Testis (tissue), 5 donors: ENCODE data around the gene TPCN2. TPM values are rescaled to one million over a fixed set of nuclear protein-coding genes. Genes with fewer than 3 reads are reported as not detected.
A peak's percentile ranks its signal among the peaks of the same experiment; 100 is the strongest.
"Not testable (repeated sequence)": the region's sequence is repeated elsewhere in the genome, so short reads cannot be mapped to it uniquely, and the experiment has no call there.

Experiments used
- DNase-seq: peaks from one replicate; pipeline ENCODE4 v3.0.0-alpha.2; 2019
- H3K27ac ChIP-seq, 2 donors: fragments of 200-600 bp; sonication (generic); one replicate each; pipeline ENCODE4 v1.5.1; 2019
- H3K27me3 ChIP-seq: fragments of 200-600 bp; sonication (generic); one replicate; pipeline ENCODE4 v1.5.1; 2019
- H3K36me3 ChIP-seq: fragments of 200-600 bp; sonication (generic); one replicate; pipeline ENCODE4 v1.5.1; 2017; ENCODE audit warnings: low read depth; ENCODE audit errors: missing control alignments
- H3K4me1 ChIP-seq: fragments of 200-600 bp; sonication (generic); one replicate; pipeline ENCODE4 v1.5.1; 2019
- H3K4me3 ChIP-seq, 2 donors: fragments of 200-600 bp; sonication (generic); one replicate each; pipeline ENCODE4 v1.5.1; 2017 to 2019
- H3K9me3 ChIP-seq: fragments of 200-600 bp; sonication (generic); one replicate; pipeline ENCODE4 v1.5.1; 2017
- CTCF ChIP-seq, 3 experiments: fragments of 450-650 bp in 2 of 3; fragments of 200-600 bp in 1 of 3; sonication (generic) in 1 of 3; IDR thresholded peaks; one replicate each; pipeline ENCODE4 v1.5.1; 2016 to 2019; ENCODE audit warnings: antibody characterized with exemption in 3 of 3, mild to moderate bottlenecking in 2 of 3, moderate library complexity in 1 of 3
- POLR2A ChIP-seq: fragments of 450-650 bp; IDR thresholded peaks from one replicate; pipeline ENCODE4 v1.6.1; 2017; ENCODE audit warnings: antibody characterized with exemption, mild to moderate bottlenecking, moderate library complexity
- WGBS, 2 donors: methylation state at CpG; one replicate each; pipeline ENCODE4 v1.1.5; 2018; 5-methylcytosine and 5-hydroxymethylcytosine counted together
- intact Hi-C: fragments of 100-400 bp; cut with DNase I; formaldehyde crosslinking; loops from one replicate; pipeline ENCODE4 v1.15.1; 2023; ENCODE audit warnings: low total_unique reads
- long read RNA-seq, 2 donors: transcript quantifications; one replicate each; lab custom pipeline, GENCODE V29; 2026
- polyA plus RNA-seq: library from polyadenylated mRNA; stranded (reverse); fragments of 350-450 nt; fragmentation: Illumina TruSeq; extraction: RNeasy Lipid Tissue Mini Kit (QIAGEN cat#74804); gene quantifications from one replicate; pipeline ENCODE4 v1.2.3, GENCODE V29; 2014; ENCODE audit warnings: low read depth, low replicate concordance; ENCODE audit not compliant: insufficient read depth
- total RNA-seq, 2 donors: library from RNA; depleted of rRNA; stranded (reverse); fragments of >200 nt; gene quantifications; one replicate each; pipeline ENCODE4 v1.2.3, GENCODE V29; 2016

Gene TPCN2
- total RNA-seq (10 to 100 TPM; 28.4 to 32.5 TPM), polyA plus RNA-seq (12.9 TPM)
- long read RNA-seq, donor 1, partial matches to known transcripts, result 6 of 6 reads
- long read RNA-seq, donor 1, other reads (novel, unspliced or antisense), result 0 of 6 reads
- long read RNA-seq, donor 2, result 0 reads

GRCh38 chr11:69048694-69049489 is at the start of gene TPCN2:
TPCN2 (plus strand) TSS chr11:69048932; CDS start chr11:69048998, 66 bp downstream.
- TF ChIP-seq CTCF (IDR thresholded peaks at IDR 0.05) (no peak), POLR2A (peak; percentile 11)
- Histone ChIP-seq H3K27ac (peak within 1 kb of the TSS; percentile 94 to 96), H3K36me3 (no peaks in the 10 kb centered on the region), H3K4me1 (peaks cover 40% of the 10 kb centered on the region), H3K27me3 (no peaks in the 10 kb centered on the region), H3K4me3 (peak within 1 kb of the TSS; percentile 98), H3K9me3 (no peaks in the 10 kb centered on the region)
- DNase-seq, result peak; percentile 95
- intact Hi-C loops, result no loop called here
- whole genome bisulfite sequencing, 2 donors, result 1 to 2% methylated on average over 27 to 45 of the region's 76 CpGs

- TF ChIP-seq POLR2A, result no peak
- no peak for TF ChIP-seq CTCF (IDR thresholded peaks at IDR 0.05)
- peak; percentile 10 for DNase-seq
- Histone ChIP-seq H3K4me1 (peaks cover 14% of the 10 kb centered on the region), H3K9me3 (no peaks in the 10 kb centered on the region), H3K4me3 (no peak overlapping the region), H3K27me3 (no peaks in the 10 kb centered on the region), H3K27ac (peak overlapping the region in 1 of 2 donors; percentile 19), H3K36me3 (no peaks in the 10 kb centered on the region)
- intact Hi-C loops, result no loop called here
- WGBS, 2 donors, result 90 to 96% methylated on average over 6 to 8 of the region's 8 CpGs
Observed at GRCh38 chr11:68999093-68999747, 49.5 kb upstream of the TPCN2 start.

GRCh38 chr11:68999748-69000355 is 48.9 kb upstream of the TPCN2 start:
- Histone ChIP-seq H3K4me1 (peaks cover 14% of the 10 kb centered on the region), H3K27ac (peak overlapping the region in 1 of 2 donors; percentile 70)
- intact Hi-C loops, result loop anchor here (10.0 kb wide), 1 partner anchor 95 kb away; the partner anchor contains the start of genes IGHMBP2 and MRPL21
- not testable (repeated sequence) for DNase-seq, H3K27me3 ChIP-seq, H3K9me3 ChIP-seq, H3K4me3 ChIP-seq, H3K36me3 ChIP-seq
- WGBS, 2 donors, result 89 to 92% methylated on average over 8 to 12 of the region's 12 CpGs

GRCh38 chr11:69000391-69000790 is 48.3 kb upstream of the TPCN2 start:
- no peaks in the 10 kb centered on the region for H3K9me3 ChIP-seq
- H3K4me1 ChIP-seq, result peaks cover 14% of the 10 kb centered on the region
- H3K27me3 ChIP-seq, result no peaks in the 10 kb centered on the region
- WGBS, 2 donors, result 73 to 78% methylated on average over 5 of the region's 5 CpGs
- H3K27ac ChIP-seq, result peak overlapping the region in 1 of 2 donors; percentile 70
- H3K36me3 ChIP-seq, result no peaks in the 10 kb centered on the region
- no peak overlapping the region for H3K4me3 ChIP-seq
- intact Hi-C loops, result loop anchor here (10.0 kb wide), 1 partner anchor 96 kb away; the partner anchor contains the start of genes IGHMBP2 and MRPL21
- TF ChIP-seq CTCF (IDR thresholded peaks at IDR 0.05) (no peak), POLR2A (no peak)
- DNase-seq, result no peak
